ENCODE data around the gene PLGLB1. TPM values are rescaled to one million over a fixed set of nuclear protein-coding genes. Genes with fewer than 3 reads are reported as not detected.
"Not testable (repeated sequence)": the region's sequence is repeated elsewhere in the genome, so short reads cannot be mapped to it uniquely, and the experiment has no call there.

Gene PLGLB1
- 10 to 100 TPM; 11.0 to 18.7 (median 14.4) TPM for polyA plus RNA-seq (ENCODE audit: insufficient read depth in 1 of 5, insufficient read length in 5 of 5, low replicate concordance in 1 of 5)
- long read RNA-seq, donor 1: 0 reads
- long read RNA-seq, donor 2: 0 reads
- long read RNA-seq, donor 3: 0 reads
- long read RNA-seq, donor 4: 0 reads
- long read RNA-seq, donor 5, partial matches to known transcripts: 0 of 1 reads
- long read RNA-seq, donor 5, other reads (novel, unspliced or antisense): 0 of 1 reads
- long read RNA-seq, donor 6: 0 reads
- long read RNA-seq, donor 7, partial matches to known transcripts: 0 of 1 reads
- long read RNA-seq, donor 7, other reads (novel, unspliced or antisense): 0 of 1 reads
- long read RNA-seq, donor 8: 0 reads

DNA sequence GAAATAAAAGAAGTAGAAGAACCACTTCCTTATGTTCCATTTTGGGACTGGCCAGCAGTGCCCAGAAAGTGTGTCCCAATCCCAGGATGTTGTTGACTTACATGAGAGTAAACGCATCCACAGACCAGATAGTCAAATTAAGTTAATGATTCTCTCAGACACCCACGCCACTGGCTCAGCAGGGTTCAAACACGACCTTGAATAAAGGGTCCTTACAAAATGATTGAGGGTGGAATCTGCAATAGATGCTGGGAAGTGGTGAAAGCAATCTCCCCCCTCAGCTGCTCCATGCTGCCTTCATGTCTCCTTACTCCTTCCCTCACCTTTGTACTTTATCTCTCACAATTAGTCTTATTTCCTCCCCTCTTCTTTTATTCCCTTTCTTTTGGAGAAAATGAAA, at the start of gene PLGLB1:
PLGLB1 (minus strand) TSS at position 101 of the 400 bp plus-strand sequence; CDS start at position 40, 61 bp downstream.
- DNase-seq: not testable (repeated sequence)

DNA sequence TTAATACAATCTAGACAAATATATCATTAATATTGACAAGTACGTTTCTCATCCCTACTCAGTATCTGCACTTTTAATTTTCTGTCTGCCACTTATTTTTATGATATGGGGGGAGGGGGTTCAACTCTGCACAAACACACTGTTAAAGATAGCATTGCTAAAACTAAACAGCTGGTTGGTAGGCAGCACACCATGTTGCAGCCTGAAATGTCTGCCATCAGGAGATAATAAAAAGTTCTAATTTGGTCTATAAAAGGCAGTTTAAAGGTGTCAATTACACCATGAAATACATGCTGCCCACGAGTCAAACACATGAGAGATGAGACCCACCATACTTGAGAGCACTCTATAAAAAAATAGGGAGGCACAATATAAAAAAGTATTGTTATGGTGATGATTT, 42.7 kb upstream of the PLGLB1 start:
- not testable (repeated sequence) for DNase-seq

- peak in 1 of 2 donors; percentile 11 for DNase-seq
Measured at GRCh38 chr2:87063431-87063830, 41.8 kb upstream of the PLGLB1 start.

GRCh38 chr2:87061519-87061918, 39.9 kb upstream of the PLGLB1 start:
- not testable (repeated sequence) for DNase-seq

- not testable (repeated sequence) for DNase-seq
Measured at GRCh38 chr2:87057606-87058005, 36.0 kb upstream of the PLGLB1 start.

GRCh38 chr2:87056843-87057242, 35.2 kb upstream of the PLGLB1 start:
- DNase-seq: not testable (repeated sequence)

- not testable (repeated sequence) for DNase-seq
Measured at GRCh38 chr2:87056435-87056834, 34.8 kb upstream of the PLGLB1 start.

GRCh38 chr2:87054375-87054774, 32.7 kb upstream of the PLGLB1 start:
- not testable (repeated sequence) for DNase-seq

DNA sequence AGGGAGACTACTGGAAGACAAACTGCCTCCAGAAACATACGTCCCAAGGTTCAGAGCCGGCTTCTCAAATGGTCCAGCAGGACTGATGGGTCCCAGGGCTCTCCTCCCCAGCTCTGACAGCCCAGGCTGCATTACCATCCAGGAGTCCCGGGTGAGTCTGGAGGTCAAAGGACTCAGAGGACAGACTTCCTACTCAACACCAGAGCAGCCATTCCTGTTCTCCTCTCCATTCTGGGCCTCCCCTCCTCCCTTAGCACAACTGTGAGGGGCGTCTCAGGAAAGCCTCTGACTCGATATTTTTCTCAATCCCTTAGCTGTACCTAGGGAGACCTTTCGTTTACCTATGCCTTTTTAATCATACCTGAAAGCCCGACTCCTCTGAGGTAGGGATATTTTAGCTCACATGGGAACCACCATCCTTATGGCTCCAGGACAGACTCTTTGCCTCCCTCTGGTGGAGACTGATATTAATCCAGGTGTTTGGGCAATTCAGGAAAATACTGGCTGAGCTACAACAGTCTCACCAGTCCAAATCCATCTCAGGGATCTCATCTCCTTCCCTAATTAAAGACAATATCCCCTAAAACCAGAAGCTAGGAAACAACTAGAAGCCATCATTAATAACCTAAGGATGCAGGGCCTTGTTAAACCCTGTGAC, 19.8 kb upstream of the PLGLB1 start:
- DNase-seq: not testable (repeated sequence)

DNA sequence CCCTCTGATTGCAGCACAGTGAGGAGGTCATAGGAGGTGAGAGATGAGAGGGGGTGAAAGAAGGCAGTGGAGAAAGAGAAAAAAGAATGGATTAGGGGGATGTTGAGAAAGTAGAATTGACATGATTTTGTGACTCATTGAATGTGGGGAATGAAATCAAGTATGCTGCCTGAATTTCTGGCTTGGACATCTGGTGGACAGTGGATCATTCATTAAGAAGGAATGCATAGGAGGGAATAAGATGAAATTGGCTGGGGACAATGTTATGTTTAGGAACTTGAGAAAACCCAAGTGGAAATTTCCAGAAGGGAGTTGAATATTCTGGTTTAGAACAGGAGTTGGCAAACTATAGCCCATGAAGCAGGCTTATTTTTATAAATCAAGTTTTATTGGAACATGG, 7.0 kb upstream of the PLGLB1 start:
- DNase-seq: not testable (repeated sequence)

DNA sequence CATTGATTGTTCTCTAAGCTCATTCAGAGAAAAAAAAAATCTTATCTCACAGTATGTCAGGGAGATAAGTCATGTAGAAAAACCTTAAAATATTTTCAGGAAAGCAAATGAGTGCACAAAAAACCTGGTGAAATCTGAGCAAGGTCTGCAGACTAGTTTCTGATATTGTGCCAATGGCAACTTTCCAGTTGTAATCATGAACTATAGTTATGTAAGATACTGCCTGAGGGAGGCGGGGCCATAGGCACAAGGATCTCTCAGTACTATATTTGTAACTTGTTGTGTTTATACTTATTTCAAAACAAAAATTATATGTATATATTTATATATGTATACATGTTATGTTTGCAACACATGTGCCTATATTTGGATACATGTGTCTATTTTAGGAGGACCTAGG, 5.2 kb upstream of the PLGLB1 start:
- DNase-seq: not testable (repeated sequence)

GRCh38 chr2:87025927-87026326, 4.3 kb upstream of the PLGLB1 start:
- not testable (repeated sequence) for DNase-seq

DNA sequence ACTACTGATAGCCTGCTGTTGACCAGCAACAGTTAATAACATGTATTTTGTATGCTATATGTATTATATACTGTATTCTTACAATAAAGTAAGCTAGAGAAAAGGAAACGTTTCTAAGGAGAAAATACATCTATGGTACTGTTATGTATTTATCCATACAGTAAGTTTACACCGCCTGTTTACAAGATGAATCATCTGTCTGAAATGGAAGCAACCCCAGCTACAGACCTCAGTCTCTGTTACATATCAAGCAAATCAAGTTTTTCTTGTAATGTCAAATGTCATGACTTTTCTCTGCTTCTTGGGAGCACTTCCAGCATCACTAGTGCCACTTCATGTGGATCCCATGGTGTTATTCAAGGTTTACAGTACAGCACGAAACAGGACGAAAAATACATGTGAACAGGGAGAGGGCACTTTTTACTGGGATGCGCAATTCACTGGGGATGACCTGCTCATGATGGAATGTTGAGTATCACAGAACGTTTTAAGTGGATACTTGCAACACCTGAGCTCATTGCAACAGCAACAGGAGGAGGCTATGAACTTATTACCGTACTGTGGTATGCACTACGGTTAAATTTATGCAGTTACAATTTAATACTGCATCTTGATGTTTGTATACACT, 2.5 kb upstream of the PLGLB1 start:
- not testable (repeated sequence) for DNase-seq

- DNase-seq: not testable (repeated sequence)
Measured at GRCh38 chr2:87021043-87021442, 601 bp downstream of the PLGLB1 start.

DNA sequence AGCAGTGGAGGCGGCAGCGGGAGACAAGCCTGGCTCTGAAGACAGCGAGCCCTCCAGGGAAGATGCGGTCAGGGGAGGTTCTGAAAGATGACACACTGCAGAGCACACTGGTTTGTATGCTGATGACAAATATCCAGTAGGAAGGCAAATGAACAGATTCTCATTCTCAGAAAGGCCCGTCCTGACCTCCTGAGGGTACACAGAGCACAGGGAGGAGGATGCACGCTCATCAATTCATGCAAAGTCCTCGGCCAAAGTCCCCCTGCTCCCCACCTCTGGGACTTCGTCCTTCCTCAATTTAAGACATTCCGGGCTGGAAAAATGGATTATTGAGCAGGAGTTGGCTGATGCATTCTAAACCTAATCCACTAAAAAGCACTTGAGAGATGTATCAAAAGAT, 2.6 kb downstream of the PLGLB1 start:
- DNase-seq: not testable (repeated sequence)

DNA sequence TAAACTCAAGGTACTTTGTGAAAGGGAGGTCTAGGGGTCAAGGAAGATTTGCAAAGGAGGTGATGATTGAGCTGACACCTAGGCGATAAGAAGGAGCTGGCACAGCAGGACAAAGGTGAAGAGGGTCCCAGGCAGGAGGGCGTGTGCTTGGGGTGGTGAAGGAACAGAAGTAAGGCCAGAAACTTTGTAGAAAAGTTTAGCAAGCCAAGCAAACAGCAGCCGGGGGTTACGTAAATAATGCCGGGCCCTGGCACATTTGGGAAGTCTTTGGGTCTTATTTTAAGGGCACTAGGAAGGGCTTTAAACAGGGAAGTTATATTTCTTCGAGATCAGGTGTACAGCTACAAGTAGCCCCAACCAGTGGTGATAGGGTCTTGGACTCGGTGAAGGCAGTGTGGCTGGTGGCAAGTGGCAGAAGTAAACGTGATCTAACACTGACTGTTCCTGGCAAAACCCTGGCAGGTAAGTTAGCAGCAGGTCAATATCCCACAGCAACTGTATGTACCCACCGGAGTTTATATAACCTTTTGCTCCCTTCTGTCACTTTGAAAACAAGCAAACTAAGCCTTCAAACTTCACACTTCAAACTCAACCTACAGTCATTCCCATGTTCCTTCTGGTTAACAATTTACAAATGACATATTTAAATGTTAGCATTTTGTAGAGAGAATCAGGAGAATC, 7.0 kb downstream of the PLGLB1 start:
- not testable (repeated sequence) for DNase-seq

- DNase-seq: not testable (repeated sequence)
Measured at GRCh38 chr2:87004398-87004797, 17.2 kb downstream of the PLGLB1 start.

Other genes with a start within 250 kb of the PLGLB1 start
- 1 to 10 TPM in 3 of 5 donors, under 1 TPM in 2; 0.62 to 1.2 (median 1.1) TPM for gene CD8A, start 230.9 kb downstream of the PLGLB1 start, polyA plus RNA-seq (ENCODE audit: insufficient read depth in 1 of 5, insufficient read length in 5 of 5, low replicate concordance in 1 of 5)
- gene CD8B, start 160.0 kb downstream of the PLGLB1 start, polyA plus RNA-seq (ENCODE audit: insufficient read depth in 1 of 5, insufficient read length in 5 of 5, low replicate concordance in 1 of 5): under 1 TPM; 0.37 to 0.85 (median 0.56) TPM
- gene RGPD1, start 79.7 kb downstream of the PLGLB1 start, polyA plus RNA-seq (ENCODE audit: insufficient read depth in 1 of 5, insufficient read length in 5 of 5, low replicate concordance in 1 of 5): 1 to 10 TPM; 1.1 to 5.2 (median 2.8) TPM

All from right lung (tissue), 10 donors.